IMR-90 (cell line): ENCODE results near the gene AGTR1. TPM values are rescaled to one million over a fixed set of nuclear protein-coding genes. Genes with fewer than 3 reads are reported as not detected.

Experiments
- ATAC-seq: fragments of 200-7000 bp; cut with Tn5 transposase; 2 replicates; pipeline ENCODE4 v1.9.1; 2020; ENCODE audit warnings: low read depth, mild to moderate bottlenecking, moderate library complexity
- BruUV-seq: library from RNA; stranded (reverse); fragments of 400-500 nt; replicated peaks from 2 replicates; lab custom pipeline; 2021; lab: Mats Ljungman, UMichigan
- CTCF ChIA-PET: fragments of 300-600 bp; formaldehyde crosslinking; extraction: SDS; loops from one replicate; lab custom pipeline; 2021; ENCODE audit warnings: antibody characterized with exemption; lab: Yijun Ruan, JAX
- POLR2A ChIA-PET: fragments of 300-600 bp; sonication (Branson Sonifier 250); formaldehyde crosslinking; loops from one replicate; lab custom pipeline; 2022; ENCODE audit warnings: antibody characterized with exemption; ENCODE audit not compliant: unreplicated experiment; lab: Charles Lee
- DNase-seq: peaks from one replicate; pipeline ENCODE4 v3.0.0; 2013
- H2AFZ ChIP-seq: replicated peaks from 2 replicates; pipeline ENCODE3; 2013; ENCODE audit warnings: low read length, mild to moderate bottlenecking; ENCODE audit not compliant: poor library complexity
- H2AK5ac ChIP-seq: 2 replicates; pipeline ENCODE4 v1.6.1; 2013; ENCODE audit warnings: low read depth, low read length, inconsistent platforms
- H2AK9ac ChIP-seq: replicated peaks from 2 replicates; pipeline ENCODE3; 2013; ENCODE audit warnings: mild to moderate bottlenecking, low read depth, low read length, moderate library complexity; ENCODE audit not compliant: poor library complexity
- H2BK120ac ChIP-seq: 2 replicates; pipeline ENCODE4 v1.6.1; 2013; ENCODE audit warnings: low read depth, low read length, inconsistent platforms
- H2BK15ac ChIP-seq: 3 replicates; pipeline ENCODE4 v1.6.1; 2013; ENCODE audit warnings: low read depth, low read length, inconsistent platforms
- H2BK20ac ChIP-seq: 2 replicates; pipeline ENCODE4 v1.6.1; 2013; ENCODE audit warnings: low read depth, mild to moderate bottlenecking, inconsistent platforms, low read length, moderate library complexity
- H2BK5ac ChIP-seq: 2 replicates; pipeline ENCODE4 v1.6.1; 2013; ENCODE audit warnings: mild to moderate bottlenecking, low read depth, low read length, inconsistent platforms; ENCODE audit not compliant: poor library complexity, severe bottlenecking
- H3K14ac ChIP-seq: replicated peaks from 2 replicates; pipeline ENCODE4 v1.6.1; 2013; ENCODE audit warnings: low read depth, low read length, inconsistent platforms
- H3K18ac ChIP-seq: 2 replicates; pipeline ENCODE4 v1.6.1; 2013; ENCODE audit warnings: low read depth, low read length, control low read depth
- H3K23ac ChIP-seq: 2 replicates; pipeline ENCODE4 v1.6.1; 2013; ENCODE audit warnings: low read depth, low read length, inconsistent platforms
- H3K27ac ChIP-seq: 2 replicates; pipeline ENCODE4 v1.5.1; 2013; ENCODE audit warnings: mild to moderate bottlenecking, control low read depth, low read length; ENCODE audit not compliant: insufficient read depth
- H3K27me3 ChIP-seq: 2 replicates; pipeline ENCODE4 v1.6.1; 2013; ENCODE audit warnings: low read length; ENCODE audit not compliant: control insufficient read depth, insufficient read depth
- H3K36me3 ChIP-seq: 2 replicates; pipeline ENCODE4 v1.6.1; 2013; ENCODE audit warnings: low read length, mixed read lengths; ENCODE audit not compliant: control insufficient read depth, insufficient read depth
- H3K4ac ChIP-seq: 2 replicates; pipeline ENCODE4 v1.6.1; 2013; ENCODE audit warnings: low read depth, low read length, inconsistent platforms
- H3K4me1 ChIP-seq: 2 replicates; pipeline ENCODE4 v1.6.1; 2013; ENCODE audit warnings: low read length, mixed read lengths; ENCODE audit not compliant: control insufficient read depth, insufficient read depth
- H3K4me2 ChIP-seq: 2 replicates; pipeline ENCODE4 v1.6.1; 2013; ENCODE audit warnings: low read depth, mild to moderate bottlenecking, control low read depth, low read length, moderate library complexity
- H3K4me3 ChIP-seq: 2 replicates; pipeline ENCODE4 v1.5.1; 2013; ENCODE audit warnings: low read depth, mild to moderate bottlenecking, control low read depth, low read length, moderate library complexity; ENCODE audit not compliant: insufficient read depth
- H3K56ac ChIP-seq: 2 replicates; pipeline ENCODE4 v1.6.1; 2013; ENCODE audit warnings: low read length, inconsistent platforms; ENCODE audit not compliant: insufficient read depth; ENCODE audit errors: extremely low read depth
- H3K79me1 ChIP-seq, 2 experiments: 2 replicates each; pipeline ENCODE4 v1.6.1; 2013; ENCODE audit warnings: low read length in 2 of 2, inconsistent platforms in 1 of 2, low read depth in 1 of 2
- H3K9ac ChIP-seq: 2 replicates; pipeline ENCODE4 v1.6.1; 2013; ENCODE audit warnings: low read depth, low read length, control low read depth
- H3K9me1 ChIP-seq: 2 replicates; pipeline ENCODE4 v1.6.1; 2013; ENCODE audit warnings: low read length, inconsistent platforms; ENCODE audit not compliant: insufficient read depth
- H3K9me3 ChIP-seq: 2 replicates; pipeline ENCODE4 v1.6.1; 2013; ENCODE audit warnings: low read length; ENCODE audit not compliant: control insufficient read depth, insufficient read depth
- H4K20me1 ChIP-seq: 2 replicates; pipeline ENCODE4 v1.6.1; 2013; ENCODE audit warnings: low read length, inconsistent platforms; ENCODE audit not compliant: insufficient read depth
- H4K5ac ChIP-seq: 2 replicates; pipeline ENCODE4 v1.6.1; 2013; ENCODE audit warnings: mild to moderate bottlenecking, low read depth, low read length, control low read depth
- H4K8ac ChIP-seq, 2 experiments: 2 replicates each; pipeline ENCODE4 v1.6.1; 2013; ENCODE audit warnings: low read depth in 2 of 2, low read length in 2 of 2, control low read depth in 1 of 2, inconsistent platforms in 1 of 2
- H4K91ac ChIP-seq: 2 replicates; pipeline ENCODE4 v1.6.1; 2013; ENCODE audit warnings: low read depth, low read length, inconsistent platforms; ENCODE audit not compliant: insufficient read depth
- CHD1 ChIP-seq: IDR thresholded peaks from 2 replicates; pipeline ENCODE4 v1.6.1; 2012; ENCODE audit warnings: low read depth, low read length, improper control_type of control experiment
- FOS ChIP-seq: fragments of 150-350 bp; IDR thresholded peaks from 2 replicates; pipeline ENCODE4 v1.6.1; 2016; ENCODE audit warnings: low read depth, low read length
- MAFK ChIP-seq: IDR thresholded peaks from 2 replicates; pipeline ENCODE4 v1.6.1; 2012; ENCODE audit warnings: low read depth, low read length, improper control_type of control experiment
- MAZ ChIP-seq: IDR thresholded peaks from 2 replicates; pipeline ENCODE4 v1.6.1; 2012; ENCODE audit warnings: low read depth, mild to moderate bottlenecking, low read length, improper control_type of control experiment, moderate library complexity, borderline replicate concordance
- POLR2A ChIP-seq: IDR thresholded peaks from 2 replicates; pipeline ENCODE4 v1.6.1; 2012; ENCODE audit warnings: mild to moderate bottlenecking, low read depth, low read length
- RAD21 ChIP-seq: IDR thresholded peaks from 2 replicates; pipeline ENCODE4 v1.6.1; 2012; ENCODE audit warnings: low read length, improper control_type of control experiment
- RCOR1 ChIP-seq: IDR thresholded peaks from 2 replicates; pipeline ENCODE4 v1.6.1; 2012; ENCODE audit warnings: mild to moderate bottlenecking, low read length, improper control_type of control experiment; ENCODE audit not compliant: insufficient replicate concordance
- RFX5 ChIP-seq: IDR thresholded peaks from 2 replicates; pipeline ENCODE4 v1.8.0; 2012; ENCODE audit warnings: low read depth, mild to moderate bottlenecking, low read length, moderate library complexity
- SMC3 ChIP-seq: fragments of 150-350 bp; IDR thresholded peaks from 2 replicates; pipeline ENCODE4 v1.6.1; 2016; ENCODE audit warnings: low read depth, mild to moderate bottlenecking, antibody characterized with exemption, low read length, moderate library complexity
- USF2 ChIP-seq: fragments of 150-350 bp; IDR thresholded peaks from 2 replicates; pipeline ENCODE4 v1.6.1; 2017; ENCODE audit warnings: mild to moderate bottlenecking, antibody characterized with exemption, low read length, low read depth
- WGBS, 2 experiments: methylation state at CpG; one replicate each; pipeline versions ENCODE4 v1.1.5 to v1.1.7; 2013; ENCODE audit warnings: missing lambda C conversion rate in 2 of 2; ENCODE audit not compliant: insufficient read length in 1 of 2; ENCODE audit errors: extremely low coverage in 2 of 2; 5-methylcytosine and 5-hydroxymethylcytosine counted together
- dilution Hi-C: fragments of 300-500 bp; cut with HindIII; formaldehyde crosslinking; loops from one replicate; pipeline ENCODE4 v1.14.3; 2018; ENCODE audit warnings: low sequenced_read_pairs; ENCODE audit not compliant: unreplicated experiment
- in situ Hi-C: fragments of 300-500 bp; cut with MboI; formaldehyde crosslinking; loops from 3 replicates; pipeline ENCODE4 v1.14.3; 2019; ENCODE audit warnings: low sequenced_read_pairs, inconsistent platforms, mixed read lengths
- intact Hi-C: fragments of 100-400 bp; cut with micrococcal nuclease; formaldehyde crosslinking; loops from 2 replicates; pipeline ENCODE4 v1.10.0; 2022
- polyA plus RNA-seq, 3 experiments: library from polyadenylated mRNA; depleted of rRNA; stranded (reverse); fragments of >200 nt; gene quantifications; 2 replicates each; pipeline ENCODE4 v1.2.3, GENCODE V29; 2012; ENCODE audit warnings: low replicate concordance in 1 of 3
- total RNA-seq: library from RNA; depleted of rRNA; stranded (reverse); fragments of >200 nt; gene quantifications from 2 replicates; pipeline ENCODE4 v1.2.3, GENCODE V29; 2012
- TF ChIP-seq, protein P1 (sequence below): conservative IDR thresholded peaks from 2 replicates; pipeline ENCODE4 v1.5.1; 2012; ENCODE audit warnings: mild to moderate bottlenecking, low read depth, low read length, improper control_type of control experiment
- TF ChIP-seq, protein P2 (sequence below): fragments of 150-350 bp; IDR thresholded peaks from 2 replicates; pipeline ENCODE4 v1.6.1; 2016; ENCODE audit warnings: low read depth, mild to moderate bottlenecking, low read length, moderate library complexity, borderline replicate concordance

Gene AGTR1
- total and polyA plus RNA-seq, 2 of the 4 experiments (the other 2 are of a cell fraction): 2.2 to 2.7 TPM

DNA sequence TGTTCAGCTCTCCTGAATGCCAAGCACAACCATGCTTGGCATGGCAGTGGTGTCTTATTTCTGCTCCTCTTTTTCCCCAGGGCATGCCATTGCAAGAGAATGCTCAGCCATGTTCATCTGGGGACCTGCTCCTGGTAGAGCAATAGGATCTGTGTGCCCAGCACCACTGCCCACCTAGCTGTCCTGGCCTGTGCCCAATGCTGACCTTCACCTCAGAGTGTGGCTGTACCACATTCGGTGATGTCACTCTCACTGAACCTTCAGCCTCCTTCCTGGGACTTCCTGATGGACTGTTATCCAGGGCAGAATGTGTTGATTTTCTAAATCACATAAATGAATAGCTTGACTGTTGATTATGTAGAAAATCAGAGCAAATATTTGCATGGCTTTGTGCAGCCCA lies 42.0 kb downstream of the AGTR1 start:
- Histone ChIP-seq H2BK5ac (no peak overlapping the region), H3K27ac (no peak overlapping the region), H3K56ac (no peak overlapping the region), H2AFZ (no peak overlapping the region), H3K4me2 (no peak overlapping the region), H2BK15ac (no peak overlapping the region), H3K9me1 (no peaks in the 10 kb centered on the region; the same call in 1 of the 2 replicates), H4K5ac (no peak overlapping the region), H2BK20ac (no peak overlapping the region), H3K23ac (no peak overlapping the region), H3K36me3 (no peaks in the 10 kb centered on the region), H3K4ac (no peak overlapping the region), H4K20me1 (no peaks in the 10 kb centered on the region), H2AK5ac (no peak overlapping the region), H3K27me3 (no peaks in the 10 kb centered on the region; the same call in none of the 2 replicates), H3K18ac (no peak overlapping the region), H3K79me1 (no peaks in the 10 kb centered on the region), H2BK120ac (no peak overlapping the region), H3K9me3 (no peaks in the 10 kb centered on the region), H2AK9ac (no peak overlapping the region), H3K14ac (no peak overlapping the region), H4K8ac (no peak overlapping the region), H3K9ac (no peak overlapping the region), H3K4me1 (no peaks in the 10 kb centered on the region), H4K91ac (no peak overlapping the region), H3K4me3 (no peak overlapping the region)
- no CpG with 5 or more reads among the region's 1 CpG for WGBS, 2 experiments
- no TSS peak for BruUV-seq
- dilution Hi-C loops: no loop called here
- ChIA-PET POLR2A (no interaction called here), CTCF (interaction anchor here (0.7 kb wide), 1 partner anchor 784 kb away, joined by 3 read pairs; no protein-coding TSS in a partner anchor)
- DNase-seq (no peak), ATAC-seq (no peak)
- intact Hi-C loops: no loop called here
- in situ Hi-C loops: no loop called here
- TF ChIP-seq SMC3: no peak
- TF ChIP-seq, protein P1, sequence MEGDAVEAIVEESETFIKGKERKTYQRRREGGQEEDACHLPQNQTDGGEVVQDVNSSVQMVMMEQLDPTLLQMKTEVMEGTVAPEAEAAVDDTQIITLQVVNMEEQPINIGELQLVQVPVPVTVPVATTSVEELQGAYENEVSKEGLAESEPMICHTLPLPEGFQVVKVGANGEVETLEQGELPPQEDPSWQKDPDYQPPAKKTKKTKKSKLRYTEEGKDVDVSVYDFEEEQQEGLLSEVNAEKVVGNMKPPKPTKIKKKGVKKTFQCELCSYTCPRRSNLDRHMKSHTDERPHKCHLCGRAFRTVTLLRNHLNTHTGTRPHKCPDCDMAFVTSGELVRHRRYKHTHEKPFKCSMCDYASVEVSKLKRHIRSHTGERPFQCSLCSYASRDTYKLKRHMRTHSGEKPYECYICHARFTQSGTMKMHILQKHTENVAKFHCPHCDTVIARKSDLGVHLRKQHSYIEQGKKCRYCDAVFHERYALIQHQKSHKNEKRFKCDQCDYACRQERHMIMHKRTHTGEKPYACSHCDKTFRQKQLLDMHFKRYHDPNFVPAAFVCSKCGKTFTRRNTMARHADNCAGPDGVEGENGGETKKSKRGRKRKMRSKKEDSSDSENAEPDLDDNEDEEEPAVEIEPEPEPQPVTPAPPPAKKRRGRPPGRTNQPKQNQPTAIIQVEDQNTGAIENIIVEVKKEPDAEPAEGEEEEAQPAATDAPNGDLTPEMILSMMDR: no peak
- no peak for TF ChIP-seq RFX5
- TF ChIP-seq RCOR1: no peak
- TF ChIP-seq MAZ: no peak
- TF ChIP-seq, protein P2, sequence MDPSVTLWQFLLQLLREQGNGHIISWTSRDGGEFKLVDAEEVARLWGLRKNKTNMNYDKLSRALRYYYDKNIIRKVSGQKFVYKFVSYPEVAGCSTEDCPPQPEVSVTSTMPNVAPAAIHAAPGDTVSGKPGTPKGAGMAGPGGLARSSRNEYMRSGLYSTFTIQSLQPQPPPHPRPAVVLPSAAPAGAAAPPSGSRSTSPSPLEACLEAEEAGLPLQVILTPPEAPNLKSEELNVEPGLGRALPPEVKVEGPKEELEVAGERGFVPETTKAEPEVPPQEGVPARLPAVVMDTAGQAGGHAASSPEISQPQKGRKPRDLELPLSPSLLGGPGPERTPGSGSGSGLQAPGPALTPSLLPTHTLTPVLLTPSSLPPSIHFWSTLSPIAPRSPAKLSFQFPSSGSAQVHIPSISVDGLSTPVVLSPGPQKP: no peak
- TF ChIP-seq POLR2A: no peak
- no peak for TF ChIP-seq CHD1
- TF ChIP-seq MAFK: no peak
- TF ChIP-seq RAD21: no peak
- TF ChIP-seq USF2: no peak
- no peak for TF ChIP-seq FOS
